Transverse colon (tissue), 4 donors: Measurements from ENCODE around the gene PARP6. TPM values are rescaled to one million over a fixed set of nuclear protein-coding genes. Genes with fewer than 3 reads are reported as not detected.
A peak's percentile ranks its signal among the peaks of the same experiment; 100 is the strongest.
"Not testable (repeated sequence)": the region's sequence is repeated elsewhere in the genome, so short reads cannot be mapped to it uniquely, and the experiment has no call there.

Source experiments
- DNase-seq: peaks from one replicate; pipeline ENCODE4 v3.0.0-alpha.2; 2019
- H3K27ac ChIP-seq, 4 donors: fragments of 200-600 bp; sonication (generic); 2 replicates each; pipeline ENCODE4 v1.5.1; 2016 to 2018; ENCODE audit warnings: inconsistent platforms in 4 of 4
- H3K27me3 ChIP-seq: fragments of 200-600 bp; sonication (generic); 2 replicates; pipeline ENCODE4 v1.5.1; 2017; ENCODE audit warnings: inconsistent platforms
- H3K36me3 ChIP-seq, 4 donors: fragments of 200-600 bp; sonication (generic); 2 replicates each; pipeline ENCODE4 v1.5.1; 2017 to 2019; ENCODE audit warnings: inconsistent platforms in 4 of 4
- H3K4me1 ChIP-seq, 4 donors: fragments of 200-600 bp; sonication (generic); 2 replicates each; pipeline ENCODE4 v1.5.1; 2017 to 2020; ENCODE audit warnings: inconsistent platforms in 4 of 4
- H3K4me3 ChIP-seq, 4 donors: fragments of 200-600 bp; sonication (generic); 1 replicate in 1 of 4; 2 replicates in 3 of 4; pipeline versions ENCODE4 v1.5.1 to v1.6.1; 2017 to 2019; ENCODE audit warnings: inconsistent platforms in 4 of 4
- H3K9me3 ChIP-seq, 2 donors: fragments of 200-600 bp; sonication (generic); 2 replicates each; pipeline ENCODE4 v1.5.1; 2017 to 2019; ENCODE audit warnings: inconsistent platforms in 2 of 2
- EP300 ChIP-seq: sonication (generic); formaldehyde crosslinking; IDR thresholded peaks from one replicate; pipeline ENCODE4 v1.6.1; 2017; ENCODE audit warnings: antibody characterized with exemption, low read depth
- POLR2A ChIP-seq: fragments of 450-650 bp; IDR thresholded peaks from one replicate; pipeline ENCODE4 v1.6.1; 2016; ENCODE audit warnings: antibody characterized with exemption, mild to moderate bottlenecking, moderate library complexity
- POLR2AphosphoS5 ChIP-seq, 3 donors: sonication (generic); formaldehyde crosslinking; IDR thresholded peaks; one replicate each; pipeline ENCODE4 v1.6.1; 2016; ENCODE audit warnings: antibody characterized with exemption in 3 of 3
- WGBS, 2 donors: methylation state at CpG; one replicate each; pipeline ENCODE4 v1.1.5; 2018; ENCODE audit warnings: low coverage in 1 of 2; 5-methylcytosine and 5-hydroxymethylcytosine counted together
- in situ Hi-C, 4 donors: fragments of 200-750 bp; cut with MboI; loops; one replicate each; pipeline versions ENCODE4 v1.15.0 to v1.15.1; 2017; ENCODE audit warnings: low sequenced_read_pairs in 3 of 4, low pct_ligation_motif_present in 1 of 4, low pct_unique_long_range_greater_than_20kb in 1 of 4
- intact Hi-C: fragments of 100-400 bp; cut with DNase I; formaldehyde crosslinking; loops from one replicate; pipeline ENCODE4 v1.15.1; 2023; ENCODE audit warnings: low total_unique reads
- total RNA-seq, 4 donors: library from RNA; depleted of rRNA; stranded (reverse); fragments of >200 nt; gene quantifications; one replicate each; pipeline ENCODE4 v1.1.0, GENCODE V29; 2016
- TF ChIP-seq, protein P1 (sequence below), 5 experiments: fragments of 200-600 bp in 3 of 5; fragments of 450-650 bp in 2 of 5; sonication (generic) in 3 of 5; IDR thresholded peaks; 1 replicate in 2 of 5; 2 replicates in 3 of 5; pipeline ENCODE4 v1.5.1; 2016 to 2017; ENCODE audit warnings: antibody characterized with exemption in 5 of 5, inconsistent platforms in 3 of 5, mild to moderate bottlenecking in 2 of 5, moderate library complexity in 1 of 5

The PARP6 gene
- total RNA-seq, 4 donors from 2014 or later: 44.1 to 152 (median 57.9) TPM

GRCh38 chr15:72278737-72279136, 6.4 kb upstream of the PARP6 start:
- TF ChIP-seq, protein P1, sequence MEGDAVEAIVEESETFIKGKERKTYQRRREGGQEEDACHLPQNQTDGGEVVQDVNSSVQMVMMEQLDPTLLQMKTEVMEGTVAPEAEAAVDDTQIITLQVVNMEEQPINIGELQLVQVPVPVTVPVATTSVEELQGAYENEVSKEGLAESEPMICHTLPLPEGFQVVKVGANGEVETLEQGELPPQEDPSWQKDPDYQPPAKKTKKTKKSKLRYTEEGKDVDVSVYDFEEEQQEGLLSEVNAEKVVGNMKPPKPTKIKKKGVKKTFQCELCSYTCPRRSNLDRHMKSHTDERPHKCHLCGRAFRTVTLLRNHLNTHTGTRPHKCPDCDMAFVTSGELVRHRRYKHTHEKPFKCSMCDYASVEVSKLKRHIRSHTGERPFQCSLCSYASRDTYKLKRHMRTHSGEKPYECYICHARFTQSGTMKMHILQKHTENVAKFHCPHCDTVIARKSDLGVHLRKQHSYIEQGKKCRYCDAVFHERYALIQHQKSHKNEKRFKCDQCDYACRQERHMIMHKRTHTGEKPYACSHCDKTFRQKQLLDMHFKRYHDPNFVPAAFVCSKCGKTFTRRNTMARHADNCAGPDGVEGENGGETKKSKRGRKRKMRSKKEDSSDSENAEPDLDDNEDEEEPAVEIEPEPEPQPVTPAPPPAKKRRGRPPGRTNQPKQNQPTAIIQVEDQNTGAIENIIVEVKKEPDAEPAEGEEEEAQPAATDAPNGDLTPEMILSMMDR (IDR thresholded peaks at IDR 0.05): no peak
- TF ChIP-seq POLR2A (no peak), POLR2AphosphoS5 (IDR thresholded peaks at IDR 0.05) (no peak), EP300 (no peak)
- Histone ChIP-seq H3K27ac (no peak overlapping the region), H3K4me1 (no peaks in the 10 kb centered on the region), H3K4me3 (no peak overlapping the region), H3K36me3 (no peaks in the 10 kb centered on the region), H3K9me3 (no peaks in the 10 kb centered on the region), H3K27me3 (no peaks in the 10 kb centered on the region)
- 90 to 100% methylated on average over 1 of the region's 1 CpG for WGBS, 2 donors
- in situ Hi-C loops (loop anchor here in 1 of 4 donors (10.0 kb wide), 1 partner anchor 74 kb away; no protein-coding TSS in a partner anchor), intact Hi-C loops (no loop called here)
- DNase-seq: no peak

GRCh38 chr15:72276326-72276700, 4.0 kb upstream of the PARP6 start:
- TF ChIP-seq, protein P1 (IDR thresholded peaks at IDR 0.05): no peak
- TF ChIP-seq EP300: no peak
- TF ChIP-seq POLR2AphosphoS5 (IDR thresholded peaks at IDR 0.05): no peak
- no peak for TF ChIP-seq POLR2A
- no peak overlapping the region for H3K4me3 ChIP-seq
- no peak overlapping the region for H3K27ac ChIP-seq
- in situ Hi-C loops: loop anchor here in 1 of 4 donors (10.0 kb wide), 1 partner anchor 72 kb away; no protein-coding TSS in a partner anchor
- no peaks in the 10 kb centered on the region for H3K36me3 ChIP-seq
- intact Hi-C loops: no loop called here
- peaks cover 3 to 14% (median 8%) of the 10 kb centered on the region in 4 donors for H3K4me1 ChIP-seq
- H3K27me3 ChIP-seq: no peaks in the 10 kb centered on the region
- no peak for DNase-seq
- no peaks in the 10 kb centered on the region for H3K9me3 ChIP-seq

GRCh38 chr15:72275635-72276325, 3.4 kb upstream of the PARP6 start:
- H3K36me3 ChIP-seq, H3K27me3 ChIP-seq, intact Hi-C loops, H3K9me3 ChIP-seq, DNase-seq, H3K4me3 ChIP-seq, H3K27ac ChIP-seq: not testable (repeated sequence)
- peaks cover 4 to 19% (median 10%) of the 10 kb centered on the region in 4 donors for H3K4me1 ChIP-seq
- in situ Hi-C loops: loop anchor here in 1 of 4 donors (10.0 kb wide), 1 partner anchor 71 kb away; no protein-coding TSS in a partner anchor

DNA sequence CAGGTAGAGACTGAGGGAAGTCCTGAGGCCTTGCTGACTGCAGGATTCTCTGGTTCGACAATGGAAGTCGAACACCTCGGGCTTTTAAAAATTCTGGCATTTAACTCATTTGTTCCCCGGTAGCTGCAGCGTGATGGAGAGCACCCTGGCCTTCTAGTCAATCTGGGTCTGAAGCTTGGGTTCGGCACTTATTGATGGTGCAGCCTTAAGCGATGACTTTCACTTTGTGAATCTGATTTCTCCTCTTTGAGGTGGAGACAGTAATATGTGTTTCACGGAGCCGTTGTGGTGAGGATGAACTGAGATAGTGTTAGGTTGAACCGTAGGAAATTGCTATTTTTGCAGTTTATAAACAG, 621 bp upstream of the PARP6 start:
- Histone ChIP-seq H3K4me1 (peaks cover 4 to 24% (median 10%) of the 10 kb centered on the region in 4 donors), H3K27me3 (no peaks in the 10 kb centered on the region), H3K27ac (peak overlapping the region; percentile 63 to 94 (median 92)), H3K36me3 (no peaks in the 10 kb centered on the region), H3K4me3 (peak overlapping the region in 3 of 4 donors; percentile 76 to 90 (median 79)), H3K9me3 (no peaks in the 10 kb centered on the region)
- DNase-seq: no peak
- intact Hi-C loops: loop anchor here (2.0 kb wide), 1 partner anchor 42 kb away; the partner anchor contains the start of gene PKM
- in situ Hi-C loops: loop anchor here in 1 of 4 donors (10.0 kb wide), 1 partner anchor 68 kb away; no protein-coding TSS in a partner anchor
- whole genome bisulfite sequencing, 2 donors: 55 to 100% methylated on average over 1 to 10 of the region's 10 CpGs
- TF ChIP-seq, protein P1 (IDR thresholded peaks at IDR 0.05): no peak
- TF ChIP-seq POLR2A (no peak), EP300 (no peak), POLR2AphosphoS5 (IDR thresholded peaks at IDR 0.05) (no peak)
